ENCODE results near the gene ARMC10.

DNA sequence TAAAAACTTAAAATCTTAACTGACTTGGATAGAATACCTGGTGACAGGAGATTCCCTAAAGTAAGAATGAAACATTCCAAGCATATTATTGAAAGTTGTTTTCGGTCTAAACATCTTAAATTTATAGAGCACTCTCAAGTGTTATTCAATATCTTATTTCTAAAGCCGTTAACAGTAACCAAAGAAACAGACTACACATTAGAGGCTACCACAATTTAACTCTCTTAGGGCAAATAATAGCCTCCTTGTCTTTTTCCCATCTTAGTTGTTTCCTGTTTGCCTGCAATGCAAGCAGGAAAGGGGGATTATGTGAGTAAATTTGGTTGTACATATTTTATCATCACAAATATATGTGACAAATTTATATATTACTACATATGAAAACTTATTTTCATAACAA, 42.5 kb downstream of the ARMC10 start:
- no peak for TF ChIP-seq EZH2 (IDR thresholded peaks at IDR 0.05)
- no peak for TF ChIP-seq FOXP2 (optimal IDR thresholded peaks at IDR 0.05; ENCODE audit: control extremely low read depth, extremely low read length, insufficient read depth)
